ENCODE results near the gene TMEM132C.
"Not testable (repeated sequence)": the region's sequence is repeated elsewhere in the genome, so short reads cannot be mapped to it uniquely, and the experiment has no call there.

TMEM132C gene

GRCh38 chr12:128483526-128484255 is 216.7 kb downstream of the TMEM132C start:
- no peak for DNase-seq (ENCODE audit: low spot score)

GRCh38 chr12:128497376-128497775 is 230.4 kb downstream of the TMEM132C start:
- not testable (repeated sequence) for DNase-seq (ENCODE audit: low spot score)

GRCh38 chr12:128507470-128507869 is 240.5 kb downstream of the TMEM132C start:
- DNase-seq (ENCODE audit: low spot score): no peak

- DNase-seq (ENCODE audit: low spot score): no peak
Observed at GRCh38 chr12:128509170-128509569, 242.2 kb downstream of the TMEM132C start.

GRCh38 chr12:128510511-128510910 is 243.5 kb downstream of the TMEM132C start:
- no peak for DNase-seq (ENCODE audit: low spot score)

- no peak for DNase-seq (ENCODE audit: low spot score)
Observed at GRCh38 chr12:128513331-128513730, 246.4 kb downstream of the TMEM132C start.

GRCh38 chr12:128513831-128514230 is 246.9 kb downstream of the TMEM132C start:
- no peak for DNase-seq (ENCODE audit: low spot score)

- no peak for DNase-seq (ENCODE audit: low spot score)
Observed at GRCh38 chr12:128518644-128519043, 251.7 kb downstream of the TMEM132C start.

GRCh38 chr12:128519426-128519825 is 252.5 kb downstream of the TMEM132C start:
- DNase-seq (ENCODE audit: low spot score): no peak

- no peak for DNase-seq (ENCODE audit: low spot score)
Observed at GRCh38 chr12:128521981-128522380, 255.0 kb downstream of the TMEM132C start.

- DNase-seq (ENCODE audit: low spot score): no peak
Observed at GRCh38 chr12:128524439-128524838, 257.5 kb downstream of the TMEM132C start.

- no peak for DNase-seq (ENCODE audit: low spot score)
Observed at GRCh38 chr12:128531170-128531569, 264.2 kb downstream of the TMEM132C start.

- no peak for DNase-seq (ENCODE audit: low spot score)
Observed at GRCh38 chr12:128534906-128535305, 267.9 kb downstream of the TMEM132C start.

- no peak for DNase-seq (ENCODE audit: low spot score)
Observed at GRCh38 chr12:128536810-128537209, 269.8 kb downstream of the TMEM132C start.

GRCh38 chr12:128537668-128538067 is 270.7 kb downstream of the TMEM132C start:
- no peak for DNase-seq (ENCODE audit: low spot score)

GRCh38 chr12:128542844-128543243 is 275.9 kb downstream of the TMEM132C start:
- no peak for DNase-seq (ENCODE audit: low spot score)

GRCh38 chr12:128543460-128543859 is 276.5 kb downstream of the TMEM132C start:
- DNase-seq (ENCODE audit: low spot score): no peak

- DNase-seq (ENCODE audit: low spot score): no peak
Observed at GRCh38 chr12:128543971-128544370, 277.0 kb downstream of the TMEM132C start.

GRCh38 chr12:128548949-128549348 is 282.0 kb downstream of the TMEM132C start:
- DNase-seq (ENCODE audit: low spot score): no peak

- DNase-seq (ENCODE audit: low spot score): no peak
Observed at GRCh38 chr12:128549601-128550218, 282.7 kb downstream of the TMEM132C start.

GRCh38 chr12:128551266-128551665 is 284.3 kb downstream of the TMEM132C start:
- DNase-seq (ENCODE audit: low spot score): no peak

GRCh38 chr12:128554546-128555304 is 287.8 kb downstream of the TMEM132C start:
- no peak for DNase-seq (ENCODE audit: low spot score)

- no peak for DNase-seq (ENCODE audit: low spot score)
Observed at GRCh38 chr12:128557231-128557630, 290.3 kb downstream of the TMEM132C start.
